Activated CD4-positive, alpha-beta T cell treated with anti-CD3 and anti-CD28 coated beads, Interleukin-10, Interleukin-2, amounts not matched to agents 100 ng/mL and 50 ng/mL, durations not matched to agents 16 hours and 8 hours (primary cell): ENCODE data around the gene ULK2.
"Not testable (repeated sequence)": the region's sequence is repeated elsewhere in the genome, so short reads cannot be mapped to it uniquely, and the experiment has no call there.

Experiments used
- DNase-seq: peaks from one replicate; pipeline ENCODE4 v3.0.0-alpha.2; 2020

ULK2 gene

GRCh38 chr17:19867329-19868078 is at the start of gene ULK2:
Gene ULK2, minus strand, starts transcription at chr17:19867936. Its CDS starts 519 bp downstream, at chr17:19867417.
- DNase-seq, result peak; percentile 52

- DNase-seq, result no peak
These were observed 47.7 kb upstream of the ULK2 start for GRCh38 chr17:19915245-19915978.

GRCh38 chr17:19911033-19911432 is 43.3 kb upstream of the ULK2 start:
- DNase-seq, result no peak

DNA sequence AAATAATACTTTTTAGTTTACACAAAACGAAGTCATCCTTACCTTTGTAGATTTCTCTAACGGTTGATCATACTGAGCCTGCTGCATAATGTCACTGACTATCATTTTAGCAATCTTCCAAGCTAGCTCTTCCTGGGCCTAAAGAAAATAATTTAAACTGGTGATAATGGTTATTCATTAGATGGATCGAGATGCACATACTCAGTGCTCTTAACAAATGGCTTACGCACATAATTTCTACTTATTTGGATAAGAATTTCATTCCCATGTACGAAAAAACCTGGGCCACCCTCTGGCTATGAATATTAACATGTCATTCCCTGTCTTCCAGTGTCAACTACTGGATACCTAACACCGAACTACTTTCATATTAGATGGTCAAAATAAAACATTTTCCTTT is 41.4 kb upstream of the ULK2 start:
- no peak for DNase-seq

DNA sequence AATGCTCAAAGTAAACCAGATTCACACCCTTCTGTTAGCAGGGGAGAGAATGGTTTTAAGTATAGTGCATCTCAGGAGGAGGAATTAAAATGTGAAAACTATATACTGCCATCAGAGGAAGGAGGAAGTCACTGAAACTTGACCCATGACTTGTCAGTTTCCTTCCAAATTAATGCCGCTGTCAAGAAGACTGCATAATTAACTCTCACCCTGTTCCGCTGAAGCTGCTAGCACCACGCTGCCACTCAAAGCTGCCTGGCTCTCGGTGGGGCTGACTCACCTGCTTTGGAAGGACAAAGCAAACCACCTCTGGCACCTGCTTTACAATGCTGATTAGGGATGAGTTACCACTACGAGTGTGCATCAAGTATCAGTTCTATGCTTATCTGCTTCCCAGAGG is 37.8 kb upstream of the ULK2 start:
- no peak for DNase-seq

DNA sequence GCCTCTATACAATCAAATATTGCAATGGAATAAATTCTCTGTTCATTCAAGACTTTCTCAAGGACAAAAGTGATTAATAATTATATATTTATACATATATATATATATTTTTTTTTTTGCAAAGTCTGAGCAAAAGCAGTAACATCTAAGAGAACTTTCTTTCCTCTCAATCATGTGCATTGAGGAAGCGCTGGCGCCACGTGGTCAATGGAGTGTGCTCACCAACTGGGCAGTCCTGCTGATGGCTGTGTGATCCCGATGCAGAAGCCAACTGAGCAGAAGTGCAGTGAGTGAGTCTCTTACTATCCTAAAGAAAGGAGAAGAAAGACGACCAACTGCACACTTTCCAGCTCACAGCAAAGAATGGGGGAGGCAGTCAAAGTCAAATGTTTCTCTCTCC is 37.2 kb upstream of the ULK2 start:
- DNase-seq, result no peak

DNA sequence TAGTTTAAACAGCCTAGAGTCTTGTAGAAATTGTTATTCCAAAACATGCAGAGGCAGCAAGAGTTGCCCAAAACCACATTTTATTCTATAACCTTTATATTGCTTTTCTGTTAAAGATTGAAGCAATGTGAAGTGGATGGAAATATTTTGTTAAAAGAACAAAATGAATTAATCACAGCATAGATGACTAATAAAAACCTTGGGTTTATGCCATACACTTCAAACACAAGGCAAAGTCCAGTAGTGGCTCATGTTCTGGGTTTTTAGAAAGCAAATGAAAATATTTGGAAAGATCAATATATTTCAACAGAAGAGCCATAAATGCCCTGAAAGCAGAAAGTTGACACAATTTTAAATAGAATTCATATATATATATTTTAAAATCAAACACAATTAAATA is 36.7 kb upstream of the ULK2 start:
- DNase-seq, result no peak

- DNase-seq, result no peak
These were observed 33.1 kb upstream of the ULK2 start for GRCh38 chr17:19900809-19901208.

- DNase-seq, result no peak
These were observed 30.2 kb upstream of the ULK2 start for GRCh38 chr17:19897903-19898302.

DNA sequence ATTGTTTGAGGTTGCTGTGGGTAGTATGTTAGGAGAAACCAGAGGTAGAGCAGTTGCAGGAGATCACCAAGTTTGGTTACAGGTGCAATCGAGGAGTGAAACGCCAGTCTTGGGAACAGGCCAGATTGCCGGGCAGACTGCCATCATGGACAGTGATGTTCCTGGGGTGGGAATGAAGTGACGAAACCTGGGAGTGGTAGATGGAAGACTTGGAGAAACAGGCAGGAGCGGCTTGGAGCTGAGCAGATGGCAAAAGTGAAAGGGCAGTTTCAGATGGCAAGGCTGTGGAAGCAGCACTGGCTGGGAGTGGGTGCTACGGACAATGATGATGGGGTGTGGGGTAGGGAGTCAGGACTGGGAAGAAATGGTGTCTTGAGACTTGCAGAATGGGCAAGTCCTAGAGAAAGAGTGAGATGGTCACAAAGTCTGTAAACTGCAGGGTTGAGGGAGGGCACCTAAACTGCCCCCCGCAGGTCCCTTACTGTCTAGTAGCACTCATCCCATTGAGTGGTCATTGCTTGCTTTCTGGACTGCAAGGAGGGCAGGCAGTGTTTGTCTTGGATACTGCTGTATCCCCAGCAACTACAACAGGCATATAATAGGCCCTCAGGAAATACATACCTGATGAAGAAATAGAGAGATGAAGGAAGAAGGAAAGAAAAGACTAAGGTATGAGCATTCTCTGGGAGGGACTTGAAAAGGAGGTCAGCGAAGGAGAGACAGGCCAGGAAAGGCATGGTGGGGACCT is 29.5 kb upstream of the ULK2 start:
- DNase-seq, result no peak

GRCh38 chr17:19896679-19897078 is 28.9 kb upstream of the ULK2 start:
- no peak for DNase-seq

GRCh38 chr17:19890554-19890953 is 22.8 kb upstream of the ULK2 start:
- DNase-seq, result not testable (repeated sequence)

DNA sequence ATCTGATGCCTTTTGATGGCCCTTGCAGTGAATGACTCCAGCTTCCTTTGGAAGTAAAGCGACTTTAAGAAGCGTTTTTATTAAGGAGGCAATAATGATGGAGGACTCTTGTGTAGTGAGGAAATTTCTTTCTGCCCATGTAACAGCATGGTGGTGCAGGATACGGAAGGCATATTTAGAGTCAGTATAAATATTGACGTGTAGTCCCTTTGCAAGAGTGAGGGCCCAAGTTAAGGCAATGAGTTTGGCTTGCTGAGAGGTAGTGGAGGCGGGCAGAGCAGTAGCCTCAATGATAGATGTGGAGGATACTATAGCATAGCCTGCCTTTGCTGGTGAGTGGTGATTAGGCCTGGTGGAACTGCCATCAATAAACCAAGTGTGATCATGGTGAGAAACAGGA is 22.3 kb upstream of the ULK2 start:
- DNase-seq, result not testable (repeated sequence)

DNA sequence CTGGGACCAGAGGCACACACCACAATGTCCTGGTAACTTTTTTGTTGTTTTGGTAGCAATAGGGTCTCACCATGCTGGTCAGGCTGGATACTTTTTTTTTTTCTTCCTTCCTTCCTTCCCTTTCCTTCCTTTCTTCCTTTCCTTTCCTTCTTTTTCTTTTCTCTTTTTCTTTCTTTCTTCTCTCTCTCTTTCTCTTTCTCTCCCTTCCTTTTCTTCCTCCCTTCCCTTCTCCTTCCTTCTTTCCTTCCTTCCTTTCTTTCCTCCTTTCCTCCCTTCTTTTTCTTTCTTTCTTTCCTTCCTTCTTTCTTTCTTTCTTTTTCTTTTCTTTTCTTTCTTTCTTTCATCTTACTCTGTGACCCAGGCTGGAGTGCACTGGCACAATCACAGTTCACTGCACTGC is 18.4 kb upstream of the ULK2 start:
- no peak for DNase-seq

DNA sequence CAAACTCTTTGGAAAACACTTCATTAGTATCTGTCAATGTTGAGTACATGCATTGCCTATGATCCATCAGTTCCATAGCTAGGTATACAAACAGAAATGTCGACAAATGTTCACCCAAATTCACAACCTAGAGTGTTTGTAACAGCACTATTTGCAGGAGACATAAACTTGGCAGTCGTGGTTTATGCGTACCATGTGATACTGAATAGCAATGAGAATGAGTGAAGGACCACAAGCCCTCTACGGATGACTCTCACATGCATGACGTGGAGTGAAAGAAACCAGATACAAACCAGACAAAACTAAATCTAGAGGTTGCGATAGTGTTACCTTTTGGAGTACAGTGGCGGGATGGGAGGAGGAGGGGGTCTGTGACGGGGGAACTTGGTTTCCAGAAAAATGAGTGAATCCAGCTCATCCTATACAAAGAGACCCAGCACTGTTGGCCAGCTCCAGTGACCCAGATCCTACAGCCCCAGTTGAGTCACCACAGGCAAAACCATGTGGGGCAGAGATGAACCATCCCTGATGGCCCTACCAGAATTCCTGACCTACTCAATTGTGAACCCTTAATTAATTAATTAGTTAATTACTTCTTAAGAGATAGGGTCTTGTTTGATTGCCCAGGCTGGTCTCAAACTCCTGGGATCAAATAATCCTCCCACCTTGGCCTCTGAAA is 15.9 kb upstream of the ULK2 start:
- DNase-seq, result peak; percentile 47

- no peak for DNase-seq
These were observed 12.7 kb upstream of the ULK2 start for GRCh38 chr17:19880393-19880792.

- DNase-seq, result no peak
These were observed 9.7 kb upstream of the ULK2 start for GRCh38 chr17:19877364-19877945.

DNA sequence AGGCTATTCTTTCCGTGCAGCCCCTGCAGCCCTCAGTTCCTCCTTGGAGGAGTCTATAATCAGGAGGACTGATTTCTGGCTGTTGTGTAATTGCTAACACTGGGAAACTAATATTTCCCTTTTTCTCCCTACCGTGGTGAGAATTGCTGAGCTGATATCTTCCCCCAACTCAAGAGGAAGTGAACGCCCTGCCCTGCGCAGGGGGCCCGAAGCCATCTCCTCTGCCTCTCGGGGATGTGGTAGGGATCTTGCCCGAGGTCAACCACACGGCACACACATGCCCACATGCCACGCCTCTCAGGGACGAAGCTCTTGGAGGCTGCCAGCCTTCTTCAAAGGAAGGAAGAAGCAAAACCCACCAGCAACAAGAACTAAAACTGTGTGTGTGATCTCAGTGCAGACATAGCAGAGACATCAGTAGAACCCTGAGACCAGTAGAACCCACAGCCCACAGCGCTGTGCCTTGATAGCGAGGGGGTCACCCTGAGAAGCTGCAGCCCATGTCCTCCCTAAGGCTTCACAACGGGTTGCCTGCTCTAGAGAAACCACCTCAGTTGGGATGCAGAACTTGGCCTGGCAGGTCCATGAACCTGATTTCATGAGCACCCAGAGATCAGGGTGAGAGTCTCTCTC is 8.9 kb upstream of the ULK2 start:
- DNase-seq, result peak; percentile 41

GRCh38 chr17:19874256-19874655 is 6.5 kb upstream of the ULK2 start:
- DNase-seq, result no peak

GRCh38 chr17:19873346-19873745 is 5.6 kb upstream of the ULK2 start:
- DNase-seq, result no peak

DNA sequence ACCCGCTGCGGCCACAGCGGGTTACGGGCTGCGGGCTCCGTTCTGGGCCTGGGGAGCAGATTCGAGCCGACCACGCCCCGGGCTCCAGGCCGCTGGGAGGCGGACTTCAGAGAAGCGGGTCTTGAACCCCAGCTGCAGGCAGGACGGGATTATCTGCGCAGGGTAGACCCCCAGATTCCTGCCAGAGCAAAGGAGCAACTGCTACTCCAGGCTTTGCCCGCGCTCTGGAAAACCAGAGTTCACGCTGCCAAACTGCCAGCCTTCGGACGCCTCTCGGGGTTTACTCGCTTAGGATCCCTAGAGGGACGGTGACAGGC is 301 bp upstream of the ULK2 start:
- DNase-seq, result no peak

DNA sequence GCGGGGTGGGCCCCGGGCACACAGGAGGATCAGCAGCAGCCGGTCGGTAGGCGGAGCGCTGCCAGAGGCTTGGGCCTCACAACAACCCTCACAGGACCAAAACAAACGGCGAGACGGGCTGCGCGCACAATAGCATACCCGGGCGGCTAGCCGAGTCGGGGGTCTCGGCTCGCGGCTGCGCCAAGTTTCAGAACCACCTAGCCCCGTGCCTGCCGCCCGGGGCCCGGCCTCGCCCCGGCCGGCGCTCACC is 732 bp downstream of the ULK2 start:
- DNase-seq, result peak; percentile 54

- no peak for DNase-seq
These were observed 2.7 kb downstream of the ULK2 start for GRCh38 chr17:19865021-19865420.
